Transverse colon (tissue), 4 donors: ENCODE results near the gene PET100. TPM values are rescaled to one million over a fixed set of nuclear protein-coding genes. Genes with fewer than 3 reads are reported as not detected.

Experiments
- DNase-seq: peaks from one replicate; pipeline ENCODE4 v3.0.0-alpha.2; 2019
- H3K27ac ChIP-seq, 4 donors: fragments of 200-600 bp; sonication (generic); 2 replicates each; pipeline ENCODE4 v1.5.1; 2016 to 2018; ENCODE audit warnings: inconsistent platforms in 4 of 4
- H3K27me3 ChIP-seq: fragments of 200-600 bp; sonication (generic); 2 replicates; pipeline ENCODE4 v1.5.1; 2017; ENCODE audit warnings: inconsistent platforms
- H3K36me3 ChIP-seq, 4 donors: fragments of 200-600 bp; sonication (generic); 2 replicates each; pipeline ENCODE4 v1.5.1; 2017 to 2019; ENCODE audit warnings: inconsistent platforms in 4 of 4
- H3K4me1 ChIP-seq, 4 donors: fragments of 200-600 bp; sonication (generic); 2 replicates each; pipeline ENCODE4 v1.5.1; 2017 to 2020; ENCODE audit warnings: inconsistent platforms in 4 of 4
- H3K4me3 ChIP-seq, 4 donors: fragments of 200-600 bp; sonication (generic); 1 replicate in 1 of 4; 2 replicates in 3 of 4; pipeline versions ENCODE4 v1.5.1 to v1.6.1; 2017 to 2019; ENCODE audit warnings: inconsistent platforms in 4 of 4
- H3K9me3 ChIP-seq, 2 donors: fragments of 200-600 bp; sonication (generic); 2 replicates each; pipeline ENCODE4 v1.5.1; 2017 to 2019; ENCODE audit warnings: inconsistent platforms in 2 of 2
- EP300 ChIP-seq: sonication (generic); formaldehyde crosslinking; IDR thresholded peaks from one replicate; pipeline ENCODE4 v1.6.1; 2017; ENCODE audit warnings: antibody characterized with exemption, low read depth
- POLR2A ChIP-seq: fragments of 450-650 bp; IDR thresholded peaks from one replicate; pipeline ENCODE4 v1.6.1; 2016; ENCODE audit warnings: antibody characterized with exemption, mild to moderate bottlenecking, moderate library complexity
- POLR2AphosphoS5 ChIP-seq, 3 donors: sonication (generic); formaldehyde crosslinking; IDR thresholded peaks; one replicate each; pipeline ENCODE4 v1.6.1; 2016; ENCODE audit warnings: antibody characterized with exemption in 3 of 3
- WGBS, 2 donors: methylation state at CpG; one replicate each; pipeline ENCODE4 v1.1.5; 2018; ENCODE audit warnings: low coverage in 1 of 2; 5-methylcytosine and 5-hydroxymethylcytosine counted together
- in situ Hi-C, 4 donors: fragments of 200-750 bp; cut with MboI; loops; one replicate each; pipeline versions ENCODE4 v1.15.0 to v1.15.1; 2017; ENCODE audit warnings: low sequenced_read_pairs in 3 of 4, low pct_ligation_motif_present in 1 of 4, low pct_unique_long_range_greater_than_20kb in 1 of 4
- intact Hi-C: fragments of 100-400 bp; cut with DNase I; formaldehyde crosslinking; loops from one replicate; pipeline ENCODE4 v1.15.1; 2023; ENCODE audit warnings: low total_unique reads
- total RNA-seq, 4 donors: library from RNA; depleted of rRNA; stranded (reverse); fragments of >200 nt; gene quantifications; one replicate each; pipeline ENCODE4 v1.1.0, GENCODE V29; 2016
- TF ChIP-seq, protein P1 (sequence below), 5 experiments: fragments of 200-600 bp in 3 of 5; fragments of 450-650 bp in 2 of 5; sonication (generic) in 3 of 5; IDR thresholded peaks; 1 replicate in 2 of 5; 2 replicates in 3 of 5; pipeline ENCODE4 v1.5.1; 2016 to 2017; ENCODE audit warnings: antibody characterized with exemption in 5 of 5, inconsistent platforms in 3 of 5, mild to moderate bottlenecking in 2 of 5, moderate library complexity in 1 of 5

Gene PET100
- total RNA-seq, 4 donors from 2014 or later = 16.4 to 48.0 TPM; not detected in 2

DNA sequence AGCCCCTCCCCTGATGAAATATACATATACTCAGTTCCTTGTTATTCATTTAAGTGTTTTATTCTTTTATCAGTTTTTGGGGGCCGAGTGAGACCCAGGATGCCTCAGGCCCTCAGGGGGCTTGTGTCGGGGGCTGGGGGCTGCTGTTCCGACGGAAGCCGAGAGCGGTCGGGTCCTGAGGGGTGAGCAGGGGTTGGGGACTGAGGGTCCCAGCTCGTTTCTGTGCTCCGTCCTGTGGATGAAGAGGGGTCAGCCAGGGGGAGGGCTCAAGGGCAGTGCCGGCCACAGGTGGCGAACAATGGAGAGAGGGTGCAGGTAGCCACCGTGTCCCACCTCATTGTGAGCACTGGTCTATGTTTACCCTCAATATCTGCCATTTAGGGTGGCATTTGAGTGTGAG lies 2.0 kb downstream of the PET100 start:
- in situ Hi-C loops (no loop called here), intact Hi-C loops (no loop called here)
- Histone ChIP-seq H3K4me3 (no peak overlapping the region), H3K9me3 (no peaks in the 10 kb centered on the region), H3K27me3 (peaks cover 3% of the 10 kb centered on the region), H3K27ac (no peak overlapping the region), H3K4me1 (peaks cover 15 to 30% (median 24%) of the 10 kb centered on the region in 4 donors), H3K36me3 (no peaks in the 10 kb centered on the region)
- TF ChIP-seq, protein P1, sequence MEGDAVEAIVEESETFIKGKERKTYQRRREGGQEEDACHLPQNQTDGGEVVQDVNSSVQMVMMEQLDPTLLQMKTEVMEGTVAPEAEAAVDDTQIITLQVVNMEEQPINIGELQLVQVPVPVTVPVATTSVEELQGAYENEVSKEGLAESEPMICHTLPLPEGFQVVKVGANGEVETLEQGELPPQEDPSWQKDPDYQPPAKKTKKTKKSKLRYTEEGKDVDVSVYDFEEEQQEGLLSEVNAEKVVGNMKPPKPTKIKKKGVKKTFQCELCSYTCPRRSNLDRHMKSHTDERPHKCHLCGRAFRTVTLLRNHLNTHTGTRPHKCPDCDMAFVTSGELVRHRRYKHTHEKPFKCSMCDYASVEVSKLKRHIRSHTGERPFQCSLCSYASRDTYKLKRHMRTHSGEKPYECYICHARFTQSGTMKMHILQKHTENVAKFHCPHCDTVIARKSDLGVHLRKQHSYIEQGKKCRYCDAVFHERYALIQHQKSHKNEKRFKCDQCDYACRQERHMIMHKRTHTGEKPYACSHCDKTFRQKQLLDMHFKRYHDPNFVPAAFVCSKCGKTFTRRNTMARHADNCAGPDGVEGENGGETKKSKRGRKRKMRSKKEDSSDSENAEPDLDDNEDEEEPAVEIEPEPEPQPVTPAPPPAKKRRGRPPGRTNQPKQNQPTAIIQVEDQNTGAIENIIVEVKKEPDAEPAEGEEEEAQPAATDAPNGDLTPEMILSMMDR (IDR thresholded peaks at IDR 0.05) = no peak
- TF ChIP-seq POLR2AphosphoS5 (IDR thresholded peaks at IDR 0.05) (no peak), POLR2A (no peak), EP300 (no peak)
- 89% methylated on average over 12 of the region's 12 CpGs; no CpG with 5 or more reads in 1 of the 2 donors for WGBS, 2 donors
- DNase-seq = no peak

DNA sequence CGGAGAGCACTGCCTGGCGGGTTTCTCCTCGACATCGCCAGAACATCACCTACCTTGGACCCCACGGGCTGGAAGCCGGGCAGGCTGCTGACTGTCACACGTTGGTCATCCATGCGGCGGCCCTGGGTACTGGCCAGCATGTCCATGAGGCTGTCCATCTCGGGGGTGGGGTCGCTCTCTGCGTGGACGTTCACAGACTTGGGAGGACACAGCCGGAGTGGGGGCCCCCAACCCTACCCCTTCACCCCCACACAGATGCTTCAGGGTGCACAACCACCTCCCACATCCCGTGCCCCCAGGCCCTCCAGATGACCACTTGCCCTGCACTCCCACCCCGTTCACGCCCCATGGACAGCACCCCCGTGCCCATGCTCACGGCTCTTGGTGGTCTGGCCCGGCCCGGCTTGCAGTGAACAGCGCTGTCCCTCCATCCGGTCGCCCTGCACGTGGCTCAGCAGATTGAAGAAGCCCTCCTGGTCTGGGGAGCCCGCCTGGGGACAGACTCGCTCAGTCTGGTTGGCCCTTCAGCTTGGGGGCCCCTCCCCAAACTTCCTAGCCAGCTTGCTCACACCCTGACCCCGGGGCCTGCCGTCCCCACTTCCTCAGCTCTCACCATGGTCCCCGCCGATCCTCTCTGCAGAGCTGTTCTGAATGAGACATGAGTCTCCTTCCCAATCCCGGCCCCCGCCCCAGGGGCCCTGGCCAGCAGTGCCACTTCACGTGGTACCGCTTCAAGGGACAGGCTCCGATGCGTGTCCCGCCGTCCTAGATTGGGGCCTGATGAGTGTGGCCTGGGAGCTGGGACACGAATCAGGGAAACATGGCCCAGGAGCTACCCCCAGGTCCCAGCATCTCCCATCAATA lies 3.0 kb downstream of the PET100 start:
- WGBS, 2 donors = 91 to 94% methylated on average over 3 to 32 of the region's 40 CpGs
- Histone ChIP-seq H3K27ac (no peak overlapping the region), H3K9me3 (no peaks in the 10 kb centered on the region), H3K4me3 (no peak overlapping the region), H3K27me3 (peaks cover 9% of the 10 kb centered on the region), H3K36me3 (no peaks in the 10 kb centered on the region), H3K4me1 (peaks cover 15 to 30% (median 26%) of the 10 kb centered on the region in 4 donors)
- no peak for TF ChIP-seq POLR2A
- TF ChIP-seq, protein P1 (IDR thresholded peaks at IDR 0.05) = no peak
- no peak for DNase-seq
- in situ Hi-C loops = no loop called here
- intact Hi-C loops = no loop called here

DNA sequence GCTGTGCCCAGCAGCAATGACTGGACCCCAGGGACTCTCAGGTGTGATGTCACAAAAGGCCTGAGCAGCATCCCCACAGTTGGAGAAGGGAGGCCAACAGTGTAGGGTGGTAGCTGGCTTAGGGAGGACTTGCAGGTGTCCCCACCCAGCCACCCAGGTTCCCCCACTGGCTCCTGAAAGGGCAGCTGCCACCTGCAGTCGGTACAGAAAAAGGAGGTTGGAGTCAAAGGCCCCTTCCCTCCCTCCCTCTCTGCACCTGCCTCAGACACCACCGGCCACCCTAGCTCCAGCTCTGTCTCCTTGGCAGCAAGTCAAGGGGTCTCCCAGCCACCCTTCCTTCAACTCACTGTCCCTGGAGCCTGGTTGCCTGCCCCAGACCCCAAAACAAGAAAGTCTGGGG lies 4.1 kb downstream of the PET100 start, which contains the start of gene PCP2:
Gene PCP2, minus strand, starts transcription at position 22 of the 400 bp plus-strand sequence. CDS start 262 bp downstream, outside the sequence.
- H3K9me3 ChIP-seq = no peaks in the 10 kb centered on the region
- peaks cover 11% of the 10 kb centered on the region for H3K27me3 ChIP-seq
- no peak within 1 kb of the TSS for H3K4me3 ChIP-seq
- no peaks in the 10 kb centered on the region for H3K36me3 ChIP-seq
- no peak for DNase-seq
- intact Hi-C loops (no loop called here), in situ Hi-C loops (no loop called here)
- H3K27ac ChIP-seq = no peak within 1 kb of the TSS
- H3K4me1 ChIP-seq = peaks cover 7 to 23% (median 18%) of the 10 kb centered on the region in 4 donors
- no peak for TF ChIP-seq EP300
- no peak for TF ChIP-seq POLR2AphosphoS5 (IDR thresholded peaks at IDR 0.05)
- no peak for TF ChIP-seq POLR2A
- TF ChIP-seq, protein P1 (IDR thresholded peaks at IDR 0.05) = no peak
- WGBS, 2 donors = 54% methylated on average over 2 of the region's 2 CpGs; no CpG with 5 or more reads in 1 of the 2 donors

DNA sequence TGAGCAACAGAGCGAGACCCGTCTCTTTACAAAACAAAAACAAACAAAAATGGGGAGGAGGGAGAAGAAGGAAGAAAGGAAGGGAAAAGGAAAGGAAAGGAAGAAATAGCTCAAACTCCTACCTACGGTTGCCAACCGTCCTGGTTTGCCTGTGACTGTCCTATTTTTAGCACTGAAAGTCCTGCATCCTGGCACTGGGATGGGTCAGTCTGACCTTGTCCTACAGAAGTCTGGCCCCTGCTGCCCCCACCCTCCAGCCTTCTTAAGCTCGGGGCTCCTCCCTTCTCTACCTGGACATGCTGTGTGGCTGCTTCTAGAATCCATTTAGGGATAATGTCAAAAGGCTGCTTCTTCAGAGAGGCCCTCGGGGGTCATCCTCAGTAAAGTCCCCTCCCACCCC lies 6.1 kb downstream of the PET100 start:
- no peak for TF ChIP-seq POLR2AphosphoS5 (IDR thresholded peaks at IDR 0.05)
- no peak for TF ChIP-seq EP300
- TF ChIP-seq POLR2A = no peak
- TF ChIP-seq, protein P1 (IDR thresholded peaks at IDR 0.05) = no peak
- no peak overlapping the region for H3K27ac ChIP-seq
- intact Hi-C loops (no loop called here), in situ Hi-C loops (no loop called here)
- H3K4me3 ChIP-seq = no peak overlapping the region
- no peak for DNase-seq
- peaks cover 2 to 14% (median 8%) of the 10 kb centered on the region in 4 donors for H3K4me1 ChIP-seq
- 58 to 80% methylated on average over 1 to 6 of the region's 6 CpGs for WGBS, 2 donors
- peaks cover 11% of the 10 kb centered on the region for H3K27me3 ChIP-seq
- no peaks in the 10 kb centered on the region for H3K9me3 ChIP-seq
- no peaks in the 10 kb centered on the region for H3K36me3 ChIP-seq
